ENCODE measurements around the gene PRSS53.

The PRSS53 gene

DNA sequence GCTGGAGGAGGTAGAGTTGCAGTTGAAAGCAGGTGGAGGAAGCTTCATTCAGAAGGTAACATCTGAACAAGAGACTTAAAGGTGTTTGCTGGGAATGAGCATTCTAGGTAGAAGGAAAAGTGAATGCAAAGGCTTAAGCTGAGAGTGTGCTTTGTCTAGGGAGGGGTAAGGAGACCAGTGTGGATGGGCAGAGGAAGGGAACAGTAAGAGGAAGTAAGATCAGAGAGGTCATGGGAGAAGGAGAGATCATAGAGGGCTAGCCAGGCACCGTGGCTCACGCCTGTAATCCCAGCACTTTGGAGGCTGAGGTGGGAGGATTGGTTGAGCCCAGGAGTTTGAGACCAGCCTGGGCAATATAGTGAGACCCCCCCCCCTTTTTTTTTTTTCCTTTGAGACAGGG, 52.1 kb downstream of the PRSS53 start:
- no peak for DNase-seq

GRCh38 chr16:31033709-31034492, 54.8 kb downstream of the PRSS53 start:
- peak; percentile 59 for DNase-seq
